Esophagus muscularis mucosa (tissue), 4 donors: ENCODE data around the gene TTC7B.

Experiments
- CTCF ChIP-seq, 3 experiments: fragments of 200-600 bp in 2 of 3; fragments of 450-650 bp in 1 of 3; sonication (generic) in 2 of 3; IDR thresholded peaks; one replicate each; pipeline ENCODE4 v1.5.1; 2017 to 2019; ENCODE audit warnings: antibody characterized with exemption in 3 of 3, mild to moderate bottlenecking in 2 of 3, moderate library complexity in 1 of 3
- EP300 ChIP-seq: sonication (generic); formaldehyde crosslinking; IDR thresholded peaks from one replicate; pipeline ENCODE4 v1.6.1; 2017; ENCODE audit warnings: antibody characterized with exemption
- POLR2A ChIP-seq: fragments of 450-650 bp; IDR thresholded peaks from one replicate; pipeline ENCODE4 v1.6.1; 2017; ENCODE audit warnings: antibody characterized with exemption, moderate library complexity, mild to moderate bottlenecking, low read depth
- POLR2AphosphoS5 ChIP-seq, 2 donors: sonication (generic); formaldehyde crosslinking; IDR thresholded peaks; one replicate each; pipeline ENCODE4 v1.6.1; 2017; ENCODE audit warnings: antibody characterized with exemption in 2 of 2

DNA sequence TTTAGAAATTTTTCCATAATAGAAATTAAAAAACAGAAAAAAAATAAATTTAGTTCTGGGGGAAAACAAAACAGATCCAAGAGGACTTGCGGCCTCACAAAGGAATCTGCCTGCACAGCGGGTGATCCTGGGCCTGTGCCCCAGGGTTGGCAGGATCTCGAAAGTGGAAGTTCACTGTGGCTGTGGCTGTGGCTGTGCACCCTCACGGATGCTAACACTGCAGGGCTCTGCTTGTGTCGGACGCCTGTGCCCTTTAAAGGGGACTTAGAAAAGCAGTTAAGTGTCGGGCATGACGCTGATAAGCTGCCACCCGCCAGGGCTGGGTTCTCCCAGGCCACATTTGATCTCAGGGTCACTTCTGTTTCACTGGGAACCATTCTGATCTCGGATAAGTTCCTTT lies 209.1 kb downstream of the TTC7B start:
- TF ChIP-seq CTCF (IDR thresholded peaks at IDR 0.05) = no peak
- no peak for TF ChIP-seq POLR2A
- no peak for TF ChIP-seq EP300
- no peak for TF ChIP-seq POLR2AphosphoS5 (IDR thresholded peaks at IDR 0.05)
